Body of pancreas (tissue), 4 donors: ENCODE measurements around the gene CSN3. TPM values are rescaled to one million over a fixed set of nuclear protein-coding genes. Genes with fewer than 3 reads are reported as not detected.

Experiments used
- ATAC-seq: fragments of 150-250 bp; one replicate; pipeline ENCODE4 v1.9.1; 2016
- DNase-seq, 4 donors: peaks; one replicate each; pipeline ENCODE4 v3.0.0-alpha.2; 2019
- H3K27ac ChIP-seq, 4 donors: fragments of 200-600 bp; sonication (generic); 1 replicate in 3 of 4; 2 replicates in 1 of 4; pipeline versions ENCODE4 v1.5.1 to v1.6.1; 2016 to 2019; ENCODE audit warnings: mild to moderate bottlenecking in 1 of 4, mixed read lengths in 1 of 4, moderate library complexity in 1 of 4
- H3K27me3 ChIP-seq, 2 donors: fragments of 200-600 bp; sonication (generic); one replicate each; pipeline ENCODE4 v1.6.0; 2016; ENCODE audit warnings: mild to moderate bottlenecking in 1 of 2
- H3K36me3 ChIP-seq, 2 donors: fragments of 200-600 bp; sonication (generic); replicated peaks in 1 of 2; 2 replicates each; pipeline ENCODE4 v1.5.1; 2016; ENCODE audit warnings: low read depth in 2 of 2; ENCODE audit not compliant: insufficient read depth in 1 of 2
- H3K4me1 ChIP-seq: fragments of 200-600 bp; sonication (generic); one replicate; pipeline ENCODE4 v1.6.0; 2016
- H3K4me3 ChIP-seq, 2 donors: fragments of 200-600 bp; sonication (generic); 1 replicate in 1 of 2; 2 replicates in 1 of 2; pipeline ENCODE4 v1.5.1; 2016 to 2019
- H3K9me3 ChIP-seq, 3 donors: fragments of 200-600 bp; sonication (generic); 1 replicate in 2 of 3; 2 replicates in 1 of 3; pipeline ENCODE4 v1.5.1; 2016
- CTCF ChIP-seq, 7 experiments: fragments of 450-650 bp in 4 of 7; fragments of 200-600 bp in 3 of 7; sonication (generic) in 3 of 7; IDR thresholded peaks; one replicate each; pipeline ENCODE4 v1.5.1; 2016 to 2019; ENCODE audit warnings: antibody characterized with exemption in 7 of 7
- POLR2A ChIP-seq, 3 donors: fragments of 450-650 bp; IDR thresholded peaks; one replicate each; pipeline ENCODE4 v1.6.1; 2016; ENCODE audit warnings: antibody characterized with exemption in 3 of 3, mild to moderate bottlenecking in 2 of 3
- WGBS, 2 donors: methylation state at CpG; one replicate each; pipeline ENCODE4 v1.1.5; 2017; 5-methylcytosine and 5-hydroxymethylcytosine counted together
- intact Hi-C: fragments of 100-400 bp; cut with DNase I; formaldehyde crosslinking; loops from one replicate; pipeline ENCODE4 v1.15.1; 2023
- total RNA-seq, 2 donors: library from RNA; depleted of rRNA; stranded (reverse); fragments of >200 nt; gene quantifications; one replicate each; pipeline ENCODE4 v1.1.0, GENCODE V29; 2016

CSN3 gene
- total RNA-seq, 2 donors from 2014 or later = not detected

DNA sequence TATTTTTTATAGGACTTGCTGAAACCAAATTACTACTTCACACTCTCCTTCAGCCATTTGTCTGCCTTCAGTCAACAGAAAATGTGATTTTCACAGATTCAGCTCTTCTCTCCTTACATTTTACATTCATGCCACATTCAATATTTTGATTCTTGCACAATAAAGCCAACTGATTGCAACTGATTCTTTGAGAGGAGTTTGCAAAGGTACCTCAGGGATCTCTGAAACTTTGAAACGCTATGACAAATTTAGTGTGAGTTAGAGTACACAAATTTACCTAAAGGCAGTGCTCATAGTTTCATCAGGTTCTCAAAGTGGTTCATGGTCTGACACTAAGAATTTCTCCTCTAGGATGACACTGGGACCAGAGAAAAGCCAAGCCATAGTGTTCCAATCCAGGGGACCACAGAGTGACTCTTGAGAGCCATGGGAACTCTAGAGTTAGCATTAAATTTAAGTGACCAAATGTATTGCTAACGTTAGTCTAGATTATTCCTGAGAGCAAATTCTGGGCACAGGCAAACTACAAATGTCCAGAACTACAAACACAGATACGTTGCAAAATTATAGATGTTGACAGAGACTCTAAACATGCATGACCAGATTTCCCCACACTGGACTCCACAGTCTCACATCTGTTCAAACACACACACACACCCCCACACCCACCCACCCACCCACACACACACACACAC is 9.0 kb downstream of the CSN3 start:
- Histone ChIP-seq H3K27me3 (no peaks in the 10 kb centered on the region), H3K4me3 (no peak overlapping the region), H3K36me3 (no peaks in the 10 kb centered on the region), H3K4me1 (no peaks in the 10 kb centered on the region), H3K9me3 (no peaks in the 10 kb centered on the region), H3K27ac (no peak overlapping the region)
- no peak for DNase-seq
- TF ChIP-seq POLR2A (IDR thresholded peaks at IDR 0.05) = no peak
- no peak for TF ChIP-seq CTCF (IDR thresholded peaks at IDR 0.05)
- intact Hi-C loops = no loop called here
- 33 to 48% methylated on average over 3 of the region's 3 CpGs for WGBS, 2 donors
- no peak for ATAC-seq

- DNase-seq (no peak), ATAC-seq (no peak)
- Histone ChIP-seq H3K4me3 (no peak overlapping the region), H3K9me3 (no peaks in the 10 kb centered on the region), H3K27me3 (no peaks in the 10 kb centered on the region), H3K27ac (no peak overlapping the region), H3K36me3 (no peaks in the 10 kb centered on the region), H3K4me1 (no peaks in the 10 kb centered on the region)
- intact Hi-C loops = no loop called here
- 11 to 15% methylated on average over 1 of the region's 1 CpG for WGBS, 2 donors
- TF ChIP-seq CTCF (IDR thresholded peaks at IDR 0.05) (no peak), POLR2A (IDR thresholded peaks at IDR 0.05) (no peak)
Observed at GRCh38 chr4:70251945-70252277, 9.5 kb downstream of the CSN3 start.

DNA sequence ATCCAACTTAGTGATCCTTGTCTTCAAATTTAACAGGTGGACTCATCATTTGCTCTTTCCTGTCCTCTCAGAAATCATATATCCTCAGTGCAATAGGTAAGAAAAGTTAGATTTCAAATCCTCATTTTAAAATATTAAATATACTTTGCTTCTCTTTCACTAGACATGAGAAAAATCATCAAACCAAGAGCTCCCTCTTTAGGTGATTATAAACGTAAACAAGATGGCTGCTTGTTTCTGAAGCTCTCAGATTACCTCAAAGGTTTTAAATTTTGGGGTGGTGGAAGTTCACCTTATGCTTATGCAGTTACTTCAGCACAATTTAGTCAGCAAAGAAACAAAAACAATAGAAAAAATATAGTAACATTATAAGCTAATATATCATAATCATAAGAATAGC is 27.3 kb downstream of the CSN3 start:
- no peaks in the 10 kb centered on the region for H3K27me3 ChIP-seq
- ATAC-seq = no peak
- no peak overlapping the region for H3K27ac ChIP-seq
- no peaks in the 10 kb centered on the region for H3K4me1 ChIP-seq
- 2 to 6% methylated on average over 1 of the region's 1 CpG for WGBS, 2 donors
- H3K9me3 ChIP-seq = no peaks in the 10 kb centered on the region
- TF ChIP-seq POLR2A (IDR thresholded peaks at IDR 0.05) (no peak), CTCF (IDR thresholded peaks at IDR 0.05) (peak in 3 of 7 experiments; percentile 20 to 44 (median 32))
- H3K4me3 ChIP-seq = no peak overlapping the region
- intact Hi-C loops = no loop called here
- no peaks in the 10 kb centered on the region for H3K36me3 ChIP-seq
- no peak for DNase-seq

- ATAC-seq = no peak
- no peak for TF ChIP-seq POLR2A (IDR thresholded peaks at IDR 0.05)
- Histone ChIP-seq H3K4me3 (no peak overlapping the region), H3K27me3 (no peaks in the 10 kb centered on the region), H3K27ac (no peak overlapping the region), H3K4me1 (no peaks in the 10 kb centered on the region), H3K9me3 (no peaks in the 10 kb centered on the region), H3K36me3 (no peaks in the 10 kb centered on the region)
- 84 to 98% methylated on average over 2 of the region's 2 CpGs for WGBS, 2 donors
- intact Hi-C loops = no loop called here
- no peak for DNase-seq
Observed at GRCh38 chr4:70277121-70277520, 34.7 kb downstream of the CSN3 start.

- Histone ChIP-seq H3K9me3 (no peaks in the 10 kb centered on the region), H3K4me1 (no peaks in the 10 kb centered on the region), H3K4me3 (no peak overlapping the region), H3K27me3 (no peaks in the 10 kb centered on the region), H3K27ac (no peak overlapping the region), H3K36me3 (no peaks in the 10 kb centered on the region)
- intact Hi-C loops = no loop called here
- WGBS, 2 donors = 40 to 50% methylated on average over 1 of the region's 1 CpG
- TF ChIP-seq CTCF (IDR thresholded peaks at IDR 0.05) (no peak), POLR2A (IDR thresholded peaks at IDR 0.05) (no peak)
- no peak for ATAC-seq
- DNase-seq = no peak
Observed at GRCh38 chr4:70280567-70280966, 38.2 kb downstream of the CSN3 start.
